ENCODE data around the gene WWP2.
"Not testable (repeated sequence)": the region's sequence is repeated elsewhere in the genome, so short reads cannot be mapped to it uniquely, and the experiment has no call there.

WWP2 gene

DNA sequence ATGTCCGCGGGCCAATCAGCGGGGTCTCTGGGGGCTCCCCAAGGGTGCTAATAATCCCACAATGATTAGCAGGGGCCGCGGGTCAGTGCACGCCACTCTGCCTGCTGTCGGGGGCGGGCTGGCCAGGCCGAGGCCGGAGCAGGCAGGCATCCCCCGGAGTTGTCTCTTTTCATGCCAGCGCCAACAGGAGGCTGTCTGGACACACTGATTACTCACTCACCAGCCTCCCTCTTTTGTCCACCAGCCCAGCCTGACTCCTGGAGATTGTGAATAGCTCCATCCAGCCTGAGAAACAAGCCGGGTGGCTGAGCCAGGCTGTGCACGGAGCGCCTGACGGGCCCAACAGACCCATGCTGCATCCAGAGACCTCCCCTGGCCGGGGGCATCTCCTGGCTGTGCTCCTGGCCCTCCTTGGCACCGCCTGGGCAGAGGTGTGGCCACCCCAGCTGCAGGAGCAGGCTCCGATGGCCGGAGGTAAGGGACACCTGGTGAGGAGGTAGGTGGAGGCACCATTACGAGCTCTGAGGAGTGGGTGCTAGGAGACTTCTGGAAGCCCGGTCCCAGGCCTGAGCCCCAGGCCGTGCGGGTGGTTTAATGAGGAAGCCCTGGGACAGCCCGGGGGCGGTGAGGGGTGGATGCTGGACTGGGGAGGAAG, 189.0 kb downstream of the WWP2 start, which contains the start of gene CLEC18A:
CLEC18A (plus strand) TSS at position 318 of the 655 bp plus-strand sequence; CDS start at position 351, 33 bp downstream.
- not testable (repeated sequence) for DNase-seq

DNA sequence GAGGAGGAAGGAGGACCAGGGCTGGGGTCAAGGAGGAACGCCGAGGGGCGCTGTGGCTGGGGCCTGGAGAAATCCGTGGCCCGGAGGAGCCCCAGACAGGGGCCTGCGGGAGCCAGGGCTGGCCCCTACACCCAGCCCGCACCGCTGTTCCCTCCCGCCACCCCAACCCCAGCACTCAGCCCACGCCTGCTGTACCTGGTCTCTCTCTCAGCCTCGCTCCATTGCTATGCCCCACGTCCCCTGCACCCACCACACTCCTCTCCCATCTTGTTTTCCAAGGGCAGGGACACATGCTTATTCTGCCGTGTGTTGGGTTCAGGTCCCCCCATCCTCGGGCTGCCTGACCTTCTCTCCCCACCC, 189.5 kb downstream of the WWP2 start:
- not testable (repeated sequence) for DNase-seq

GRCh38 chr16:69952116-69952515, 190.0 kb downstream of the WWP2 start:
- not testable (repeated sequence) for DNase-seq

- not testable (repeated sequence) for DNase-seq
These were observed 190.6 kb downstream of the WWP2 start for GRCh38 chr16:69952572-69953355.

- DNase-seq = not testable (repeated sequence)
These were observed 192.1 kb downstream of the WWP2 start for GRCh38 chr16:69954241-69954640.

DNA sequence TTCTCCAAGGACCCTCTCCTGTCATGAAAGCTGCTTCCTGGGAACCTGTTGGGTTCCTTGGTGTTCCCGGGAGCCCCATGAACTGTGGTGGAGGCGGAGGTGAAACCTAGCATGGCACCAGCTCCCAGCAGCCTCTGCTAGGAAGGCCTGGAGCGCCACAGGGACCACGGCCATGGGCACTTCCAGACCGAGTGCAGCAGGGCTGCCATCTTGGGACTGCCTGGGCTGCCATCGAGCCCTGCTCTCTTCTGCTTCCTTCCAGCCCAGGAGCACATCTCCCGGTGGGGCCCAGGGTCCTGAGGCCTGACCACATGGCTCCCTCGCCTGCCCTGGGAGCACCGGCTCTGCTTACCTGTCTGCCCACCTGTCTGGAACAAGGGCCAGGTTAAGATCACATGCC, 201.2 kb downstream of the WWP2 start:
- not testable (repeated sequence) for DNase-seq

DNA sequence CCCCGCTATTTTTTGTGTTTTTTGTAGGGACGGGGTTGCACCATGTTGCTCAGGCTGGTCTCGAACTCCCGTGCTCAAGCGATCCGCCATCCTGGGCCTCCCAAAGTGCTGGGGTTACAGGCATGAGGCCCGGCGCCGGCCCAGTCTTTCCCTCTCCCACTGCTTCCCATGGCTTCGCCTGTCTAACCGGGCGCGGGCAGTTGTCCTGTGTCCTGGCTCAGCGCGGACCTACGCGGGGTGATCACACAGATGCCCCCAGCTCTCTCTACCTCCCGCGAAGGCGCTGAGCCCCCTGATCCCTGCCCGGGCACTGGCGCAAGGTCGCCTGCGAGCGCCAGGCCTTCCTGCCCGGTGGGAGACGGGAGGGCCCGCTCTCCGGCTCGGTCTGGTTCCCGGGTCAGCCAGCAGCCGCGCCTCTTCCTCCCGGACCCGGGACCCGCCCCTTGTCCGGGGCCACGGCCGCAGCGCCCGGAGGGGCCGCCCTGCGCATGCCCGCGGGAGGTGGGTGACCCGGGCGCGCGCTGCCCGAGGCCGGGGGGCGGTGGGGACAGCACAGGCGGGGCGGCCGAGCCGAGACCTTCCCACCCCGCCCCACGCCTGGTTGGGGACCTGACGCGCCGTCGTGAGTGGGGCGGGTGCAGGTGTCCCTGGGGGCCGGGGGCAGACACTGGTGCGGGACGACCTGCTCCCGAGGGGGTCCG, 203.0 kb downstream of the WWP2 start:
- not testable (repeated sequence) for DNase-seq

DNA sequence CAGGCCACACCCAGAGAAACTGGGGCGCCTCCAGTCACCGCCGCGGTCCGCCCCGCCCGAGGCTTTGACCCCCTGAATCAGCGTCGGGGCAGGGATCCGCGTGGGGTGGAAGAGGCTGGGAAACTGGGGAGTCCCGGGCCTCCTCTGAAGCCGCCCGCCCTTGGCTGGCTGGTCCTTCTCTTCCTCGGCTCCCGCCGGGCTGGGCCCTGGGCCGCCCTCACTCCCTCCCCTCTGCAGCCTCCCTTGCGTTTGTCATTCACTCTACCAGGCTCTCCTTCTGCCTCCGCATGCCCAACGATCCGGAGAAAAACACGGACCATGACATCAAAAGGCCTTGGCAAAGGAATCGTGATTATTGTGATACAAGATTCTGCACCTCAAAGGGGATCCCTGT, 203.5 kb downstream of the WWP2 start:
- not testable (repeated sequence) for DNase-seq

DNA sequence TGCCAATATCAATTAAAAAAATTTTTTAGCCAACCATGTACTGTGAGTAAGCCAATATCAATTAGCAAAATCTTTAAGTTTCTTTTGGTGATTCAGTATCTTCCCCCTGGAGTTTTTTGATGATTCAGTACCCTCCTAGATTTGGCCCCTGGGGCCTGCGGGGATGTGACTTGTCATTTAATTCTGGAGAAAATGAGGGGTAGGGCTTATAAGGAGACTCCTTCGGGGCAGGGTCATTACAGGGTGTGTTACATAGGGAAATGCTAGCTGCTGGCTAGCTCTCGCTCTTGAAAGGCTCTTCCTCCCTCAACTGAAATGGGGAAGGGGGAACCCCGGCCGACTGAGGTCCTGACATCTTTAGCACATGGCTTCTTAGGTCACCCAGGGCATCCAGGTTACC, 205.6 kb downstream of the WWP2 start:
- DNase-seq = not testable (repeated sequence)

DNA sequence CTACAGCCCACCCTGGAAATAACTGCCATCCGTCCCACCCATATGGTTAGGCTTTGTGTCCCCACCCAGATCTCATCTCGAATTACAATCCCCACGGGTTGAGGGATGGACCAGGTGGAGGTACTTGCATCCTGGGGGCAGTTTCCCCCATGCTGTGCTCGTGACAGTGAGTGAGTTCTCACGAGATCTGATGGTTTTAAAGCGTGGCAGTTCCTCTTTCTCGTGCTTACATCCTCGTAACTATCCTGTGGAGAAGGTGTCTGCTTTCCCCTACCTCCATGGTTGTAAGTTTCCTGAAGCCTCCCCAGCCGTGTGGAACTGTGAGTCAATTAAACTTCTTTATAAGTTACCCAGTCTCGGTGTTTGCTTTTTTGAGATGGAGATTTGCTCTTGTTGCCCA, 206.0 kb downstream of the WWP2 start:
- DNase-seq = not testable (repeated sequence)

DNA sequence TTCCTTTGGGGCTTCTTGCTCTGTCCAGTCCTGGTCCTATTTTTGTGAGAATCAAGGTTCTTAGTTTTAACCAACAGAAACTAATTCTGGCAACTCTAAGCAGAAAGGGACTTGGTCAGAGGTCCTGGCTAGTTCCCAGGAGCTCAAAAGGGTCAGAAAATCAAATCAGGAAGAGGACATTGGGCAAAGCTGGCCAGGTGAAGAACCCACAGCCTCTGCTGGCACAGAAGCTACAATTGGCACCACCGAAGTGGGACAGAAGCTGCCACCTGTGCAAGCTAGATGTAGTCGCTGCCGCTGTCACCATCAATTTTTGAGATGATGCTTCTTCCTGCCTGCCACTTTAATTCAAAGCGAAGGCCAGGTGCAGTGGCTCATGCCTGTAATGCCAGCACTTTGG, 207.5 kb downstream of the WWP2 start:
- DNase-seq = not testable (repeated sequence)

GRCh38 chr16:69972120-69972519, 210.0 kb downstream of the WWP2 start:
- not testable (repeated sequence) for DNase-seq

DNA sequence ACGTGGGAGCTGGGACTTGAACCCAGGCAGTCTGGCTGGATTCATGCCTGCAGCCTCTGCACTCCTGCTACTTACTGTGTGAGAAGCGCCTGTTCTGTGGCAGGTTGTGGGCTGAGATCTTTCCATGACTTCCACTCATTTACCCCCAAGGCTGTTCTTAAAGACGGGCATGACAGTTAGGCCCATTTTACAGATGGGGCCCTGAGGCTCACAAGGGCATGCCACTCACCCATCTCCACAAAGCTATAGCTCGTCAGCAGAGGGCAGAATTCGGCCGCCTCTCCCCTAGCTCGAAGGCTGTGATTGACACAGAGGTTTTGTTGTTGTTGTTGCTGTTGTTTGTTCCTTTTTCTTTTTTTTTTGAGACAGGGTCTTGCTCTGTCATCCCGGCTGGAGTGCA, 210.8 kb downstream of the WWP2 start:
- DNase-seq = not testable (repeated sequence)

GRCh38 chr16:69985196-69985595, 223.1 kb downstream of the WWP2 start:
- not testable (repeated sequence) for DNase-seq
